Effector memory CD8-positive, alpha-beta T cell (primary cell): ENCODE results near the gene RALGPS2.
"Not testable (repeated sequence)": the region's sequence is repeated elsewhere in the genome, so short reads cannot be mapped to it uniquely, and the experiment has no call there.

Experiments
- ATAC-seq: fragments of 150-1000 bp; cut with Tn5 transposase; replicated peaks from 2 replicates; pipeline ENCODE4 v1.10.0; 2021; ENCODE audit warnings: mild to moderate bottlenecking, moderate library complexity
- DNase-seq, 3 experiments: peaks; one replicate each; pipeline ENCODE4 v3.0.0; 2021
- H3K27ac Mint-ChIP-seq, 2 donors: one replicate each; pipeline ENCODE4 v1.8.0; 2022; ENCODE audit warnings: mild to moderate bottlenecking in 2 of 2, mixed read lengths in 2 of 2, moderate library complexity in 2 of 2
- H3K27me3 Mint-ChIP-seq, 2 donors: one replicate each; pipeline ENCODE4 v1.8.0; 2022; ENCODE audit warnings: mixed read lengths in 2 of 2
- H3K36me3 Mint-ChIP-seq: one replicate; pipeline ENCODE4 v1.8.0; 2022; ENCODE audit warnings: mild to moderate bottlenecking, moderate library complexity, mixed read lengths; ENCODE audit not compliant: insufficient read depth
- H3K4me1 Mint-ChIP-seq, 2 donors: one replicate each; pipeline ENCODE4 v1.8.0; 2022; ENCODE audit warnings: low read depth in 2 of 2, mixed read lengths in 2 of 2
- H3K4me3 Mint-ChIP-seq, 2 donors: one replicate each; pipeline ENCODE4 v1.8.0; 2022; ENCODE audit warnings: mild to moderate bottlenecking in 2 of 2, mixed read lengths in 2 of 2, moderate library complexity in 2 of 2
- H3K9me3 Mint-ChIP-seq, 2 donors: one replicate each; pipeline ENCODE4 v1.8.0; 2022; ENCODE audit warnings: mixed read lengths in 2 of 2

Gene RALGPS2

DNA sequence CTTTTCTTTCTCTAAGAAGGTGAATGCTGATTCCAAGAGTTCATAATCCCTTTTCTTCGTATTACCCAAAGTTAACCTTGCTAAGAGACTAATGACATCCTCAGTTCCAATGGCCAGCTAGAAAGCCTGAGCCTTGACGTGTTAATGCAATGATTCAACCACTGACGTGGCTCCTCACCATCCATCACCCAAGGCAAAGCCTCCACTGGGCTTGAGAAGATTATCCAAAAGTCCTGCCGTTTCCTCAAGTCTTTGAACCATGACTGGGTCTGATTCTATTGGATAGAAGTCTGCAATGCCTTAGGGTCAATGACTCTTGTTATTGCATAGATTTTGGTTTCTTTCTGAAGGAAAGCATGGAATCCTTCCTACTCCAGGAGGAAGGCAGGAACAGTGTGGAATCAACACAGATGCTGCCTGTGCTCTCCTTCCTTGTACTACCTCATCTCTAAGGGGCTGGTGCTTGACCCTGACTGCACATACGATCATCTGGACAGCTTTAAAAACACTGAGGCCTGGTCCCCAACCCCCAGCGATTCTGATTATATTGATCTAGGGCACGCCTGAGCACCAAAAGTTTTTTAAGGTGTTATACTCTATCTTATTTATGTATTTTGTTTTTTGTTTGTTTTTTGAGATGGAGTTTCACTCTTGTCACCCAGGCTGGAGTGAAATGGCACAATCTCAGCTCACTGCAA is 215.2 kb downstream of the RALGPS2 start:
- H3K4me1 Mint-ChIP-seq: no peaks in the 10 kb centered on the region
- no peak for DNase-seq
- no peaks in the 10 kb centered on the region for H3K9me3 Mint-ChIP-seq
- ATAC-seq: no peak
- no peak overlapping the region for H3K4me3 Mint-ChIP-seq
- peaks cover 15 to 36% of the 10 kb centered on the region in 2 donors for H3K27me3 Mint-ChIP-seq
- H3K36me3 Mint-ChIP-seq: no peaks in the 10 kb centered on the region
- H3K27ac Mint-ChIP-seq: no peak overlapping the region

DNA sequence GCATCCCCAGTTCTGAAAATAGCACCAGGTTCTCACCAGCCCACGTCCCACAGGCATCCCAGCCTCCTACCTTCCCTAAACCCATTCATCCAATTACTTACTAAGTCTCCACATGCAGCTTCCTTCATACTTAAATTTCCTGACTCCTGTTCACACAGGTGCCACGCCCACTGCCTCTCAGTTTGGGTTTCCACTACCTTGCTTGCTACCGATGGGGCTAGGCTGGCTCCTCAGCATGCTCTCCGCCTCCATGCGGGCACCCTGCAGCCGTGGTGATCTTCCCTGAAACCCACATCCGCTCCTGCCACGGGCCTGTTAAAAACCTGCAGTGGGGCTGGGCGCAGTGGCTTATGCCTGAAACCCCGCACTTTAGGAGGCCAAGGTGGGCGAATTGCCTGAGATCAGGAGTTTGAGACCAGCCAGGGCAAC is 216.2 kb downstream of the RALGPS2 start:
- DNase-seq (no peak), ATAC-seq (no peak)
- Mint-ChIP-seq H3K4me3 (no peak overlapping the region), H3K9me3 (no peaks in the 10 kb centered on the region), H3K27ac (no peak overlapping the region), H3K36me3 (no peaks in the 10 kb centered on the region), H3K27me3 (peaks cover 17 to 41% of the 10 kb centered on the region in 2 donors), H3K4me1 (no peaks in the 10 kb centered on the region)

GRCh38 chr1:178941849-178942248 is 216.8 kb downstream of the RALGPS2 start:
- DNase-seq (no peak), ATAC-seq (no peak)
- H3K9me3 Mint-ChIP-seq: no peaks in the 10 kb centered on the region

GRCh38 chr1:178942285-178943198 is 217.5 kb downstream of the RALGPS2 start:
- Mint-ChIP-seq H3K4me3 (no peak overlapping the region), H3K36me3 (no peaks in the 10 kb centered on the region), H3K27ac (peak overlapping the region in 1 of 2 donors; percentile 8), H3K4me1 (no peaks in the 10 kb centered on the region), H3K27me3 (peaks cover 18 to 54% of the 10 kb centered on the region in 2 donors), H3K9me3 (no peaks in the 10 kb centered on the region)
- DNase-seq (no peak), ATAC-seq (no peak)

More at GRCh38 chr1:178941849-178942248, 216.8 kb downstream of the RALGPS2 start:
- no peak overlapping the region for H3K27ac Mint-ChIP-seq
- no peak overlapping the region for H3K4me3 Mint-ChIP-seq
- H3K36me3 Mint-ChIP-seq: no peaks in the 10 kb centered on the region
- no peaks in the 10 kb centered on the region for H3K4me1 Mint-ChIP-seq
- peaks cover 17 to 47% of the 10 kb centered on the region in 2 donors for H3K27me3 Mint-ChIP-seq

DNA sequence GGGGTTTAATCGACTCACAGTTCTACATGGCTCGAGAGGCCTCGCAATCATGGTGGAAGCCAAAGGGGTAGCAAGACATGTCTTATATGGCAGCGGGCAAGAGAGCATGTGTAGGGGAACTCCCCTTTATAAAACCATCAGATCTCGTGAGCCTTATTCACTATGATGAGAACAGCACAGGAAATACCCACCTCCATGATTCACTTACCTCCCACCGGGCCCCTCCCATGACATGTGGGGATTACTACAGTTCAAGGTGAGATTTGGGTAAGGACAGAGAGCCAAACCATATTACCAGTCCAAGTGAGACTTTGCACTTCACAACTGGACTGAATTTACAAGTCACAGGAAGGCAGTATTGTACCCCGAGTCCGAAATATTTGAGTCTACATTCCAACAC is 219.7 kb downstream of the RALGPS2 start:
- DNase-seq: no peak
- Mint-ChIP-seq H3K4me3 (no peak overlapping the region), H3K27ac (no peak overlapping the region), H3K36me3 (no peaks in the 10 kb centered on the region), H3K27me3 (peaks cover 27 to 59% of the 10 kb centered on the region in 2 donors), H3K4me1 (no peaks in the 10 kb centered on the region), H3K9me3 (no peaks in the 10 kb centered on the region)
- no peak for ATAC-seq

DNA sequence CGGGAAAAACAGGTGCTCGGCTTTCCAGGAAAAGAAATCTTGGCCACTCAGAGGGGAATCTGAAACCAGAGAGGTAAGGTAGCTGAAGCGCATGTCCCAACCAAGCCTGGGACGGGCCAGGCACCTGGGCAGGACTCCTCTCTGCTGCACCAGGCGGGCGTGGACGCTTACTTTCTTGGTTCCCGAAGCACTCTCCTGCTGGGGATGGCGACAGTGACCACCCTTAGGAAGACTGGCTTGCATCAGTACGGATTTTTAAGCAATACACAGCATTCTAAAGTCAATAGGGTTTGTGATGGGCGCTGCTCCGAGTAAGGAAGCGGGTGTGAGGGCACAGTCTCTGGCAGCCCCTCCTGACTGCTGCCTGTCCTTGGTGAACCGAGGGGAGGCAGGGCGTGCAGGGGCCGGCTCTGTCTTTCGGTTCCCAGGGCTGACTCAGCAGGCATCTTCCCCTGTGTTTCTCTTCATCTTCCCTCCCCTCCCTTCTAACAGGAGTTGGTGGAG is 220.8 kb downstream of the RALGPS2 start:
- no peaks in the 10 kb centered on the region for H3K9me3 Mint-ChIP-seq
- no peak for ATAC-seq
- no peak overlapping the region for H3K4me3 Mint-ChIP-seq

DNA sequence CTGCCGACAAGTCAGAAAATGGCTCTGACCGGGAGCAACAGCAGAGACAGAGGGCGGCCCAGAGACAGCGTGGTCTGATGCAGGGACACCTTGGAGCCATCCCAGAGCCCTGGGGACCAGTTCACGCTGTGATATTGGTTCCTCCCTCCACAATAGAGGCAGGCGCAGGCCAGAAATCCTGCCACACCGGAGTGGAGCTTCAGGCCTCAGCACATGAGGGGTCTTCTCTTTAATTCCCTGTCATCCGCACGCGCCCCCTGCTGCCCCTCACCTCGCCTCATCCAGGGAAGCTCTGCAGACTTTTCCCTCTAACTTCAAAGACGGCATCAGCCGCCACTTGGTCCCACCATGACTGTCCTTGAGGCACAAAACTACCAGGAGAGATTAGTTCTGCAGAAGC is 221.4 kb downstream of the RALGPS2 start:
- Mint-ChIP-seq H3K4me3 (no peak overlapping the region), H3K36me3 (no peaks in the 10 kb centered on the region), H3K27ac (no peak overlapping the region), H3K9me3 (no peaks in the 10 kb centered on the region), H3K4me1 (no peaks in the 10 kb centered on the region), H3K27me3 (peaks cover 22 to 61% of the 10 kb centered on the region in 2 donors)
- ATAC-seq (no peak), DNase-seq (no peak)

More for the DNA sequence above, 220.8 kb downstream of the RALGPS2 start:
- Mint-ChIP-seq H3K36me3 (no peaks in the 10 kb centered on the region), H3K4me1 (no peaks in the 10 kb centered on the region), H3K27ac (no peak overlapping the region), H3K27me3 (peaks cover 27 to 59% of the 10 kb centered on the region in 2 donors)
- no peak for DNase-seq

- peaks cover 20 to 62% of the 10 kb centered on the region in 2 donors for H3K27me3 Mint-ChIP-seq
These were observed 222.0 kb downstream of the RALGPS2 start for GRCh38 chr1:178946855-178947676.

DNA sequence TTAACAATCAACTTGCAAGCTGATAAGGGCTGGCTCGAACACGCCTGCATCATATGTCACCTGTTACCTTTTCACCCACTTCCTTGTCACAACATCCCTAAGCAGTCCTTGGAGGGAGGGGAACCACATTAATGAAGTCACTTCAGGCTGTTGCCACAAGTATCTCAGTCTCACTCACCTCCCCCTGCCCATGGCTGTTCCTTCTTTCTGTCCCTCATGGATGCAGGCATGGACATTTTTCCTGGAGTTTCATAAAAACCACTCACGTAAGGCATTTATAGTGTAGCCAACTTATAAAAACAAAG is 222.6 kb downstream of the RALGPS2 start:
- H3K4me1 Mint-ChIP-seq: no peaks in the 10 kb centered on the region
- no peak overlapping the region for H3K27ac Mint-ChIP-seq
- DNase-seq (no peak), ATAC-seq (no peak)
- peaks cover 15 to 62% of the 10 kb centered on the region in 2 donors for H3K27me3 Mint-ChIP-seq
- H3K36me3 Mint-ChIP-seq: no peaks in the 10 kb centered on the region
- H3K4me3 Mint-ChIP-seq: no peak overlapping the region
- H3K9me3 Mint-ChIP-seq: no peaks in the 10 kb centered on the region

More at GRCh38 chr1:178946855-178947676, 222.0 kb downstream of the RALGPS2 start:
- Mint-ChIP-seq H3K4me3 (no peak overlapping the region), H3K27ac (no peak overlapping the region), H3K36me3 (no peaks in the 10 kb centered on the region), H3K9me3 (no peaks in the 10 kb centered on the region), H3K4me1 (no peaks in the 10 kb centered on the region)
- ATAC-seq (no peak), DNase-seq (no peak)

DNA sequence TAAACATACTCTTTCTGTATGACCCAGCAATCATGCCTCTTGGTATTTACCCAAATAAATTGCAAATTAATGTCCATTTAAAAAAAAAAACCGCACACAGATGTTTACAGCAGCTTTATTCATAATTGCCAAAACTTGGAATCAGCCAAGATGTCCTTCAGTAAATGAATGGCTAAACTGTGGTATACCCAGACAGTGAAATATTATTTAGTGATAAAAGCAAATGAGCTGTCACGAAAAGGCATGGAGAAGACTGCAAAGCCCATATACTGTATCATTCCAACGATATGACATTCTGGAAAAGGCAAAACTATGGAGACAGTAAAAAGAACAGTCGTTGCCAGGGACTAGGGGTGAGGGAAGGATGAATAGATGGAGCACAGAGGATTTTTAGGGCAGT is 223.6 kb downstream of the RALGPS2 start:
- Mint-ChIP-seq H3K4me1 (no peaks in the 10 kb centered on the region), H3K27ac (no peak overlapping the region), H3K9me3 (no peaks in the 10 kb centered on the region), H3K4me3 (no peak overlapping the region), H3K36me3 (no peaks in the 10 kb centered on the region), H3K27me3 (peaks cover 15 to 56% of the 10 kb centered on the region in 2 donors)
- DNase-seq (no peak), ATAC-seq (no peak)

DNA sequence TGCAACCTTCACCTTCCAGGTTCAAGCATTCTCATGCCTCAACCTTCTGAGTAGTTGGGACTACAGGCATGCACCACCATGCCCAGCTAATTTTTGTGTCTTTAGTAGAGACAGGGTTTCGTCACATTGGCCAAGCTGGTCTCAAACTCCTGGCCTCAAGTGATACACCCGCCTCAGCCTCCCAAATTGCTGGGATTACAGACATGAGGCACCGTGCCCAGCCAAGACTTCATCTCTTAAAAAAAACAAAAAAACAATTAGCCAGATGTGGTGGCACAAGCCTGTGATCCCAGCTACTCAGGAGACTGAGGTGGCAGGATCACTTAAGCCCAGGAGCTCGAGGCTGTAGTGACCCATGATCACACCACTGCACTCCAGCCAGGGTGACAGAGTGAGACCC is 224.8 kb downstream of the RALGPS2 start:
- H3K27me3 Mint-ChIP-seq: peaks cover 15 to 67% of the 10 kb centered on the region in 2 donors
- not testable (repeated sequence) for H3K4me1 Mint-ChIP-seq, DNase-seq, H3K4me3 Mint-ChIP-seq, H3K27ac Mint-ChIP-seq, H3K36me3 Mint-ChIP-seq, H3K9me3 Mint-ChIP-seq, ATAC-seq

- Mint-ChIP-seq H3K36me3 (no peaks in the 10 kb centered on the region), H3K27ac (no peak overlapping the region), H3K4me1 (no peaks in the 10 kb centered on the region), H3K27me3 (peaks cover 15 to 68% of the 10 kb centered on the region in 2 donors), H3K9me3 (no peaks in the 10 kb centered on the region), H3K4me3 (no peak overlapping the region)
- ATAC-seq (no peak), DNase-seq (no peak)
These were observed 226.6 kb downstream of the RALGPS2 start for GRCh38 chr1:178951600-178951999.

DNA sequence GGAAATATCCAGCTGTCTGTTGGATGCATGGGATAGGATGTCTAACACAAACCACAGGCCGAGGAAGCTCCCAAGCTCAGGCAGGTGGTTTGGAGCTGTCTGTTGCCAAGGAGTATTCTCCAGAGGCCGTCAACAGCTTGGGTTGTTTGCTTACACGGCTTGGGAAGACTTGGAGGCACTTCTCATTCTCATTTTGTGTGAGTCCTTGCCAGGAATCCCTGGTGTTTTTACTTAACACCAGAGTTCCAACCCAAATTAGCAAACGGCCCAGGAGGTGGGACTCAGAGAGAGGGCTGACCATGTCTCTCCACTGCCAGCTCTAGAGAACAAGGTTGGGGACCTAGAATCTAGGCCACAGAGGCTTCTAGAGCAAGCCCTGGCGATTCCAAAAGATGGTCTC is 228.0 kb downstream of the RALGPS2 start:
- ATAC-seq (no peak), DNase-seq (no peak)
- peaks cover 9 to 58% of the 10 kb centered on the region in 2 donors for H3K27me3 Mint-ChIP-seq
- no peaks in the 10 kb centered on the region for H3K9me3 Mint-ChIP-seq
- no peak overlapping the region for H3K27ac Mint-ChIP-seq
- no peak overlapping the region for H3K4me3 Mint-ChIP-seq
- no peaks in the 10 kb centered on the region for H3K4me1 Mint-ChIP-seq
- no peaks in the 10 kb centered on the region for H3K36me3 Mint-ChIP-seq
